ENCODE data around the gene OR1F1. TPM values are rescaled to one million over a fixed set of nuclear protein-coding genes. Genes with fewer than 3 reads are reported as not detected.

Gene OR1F1
- total and polyA plus RNA-seq, 9 of the 15 experiments (the other 6 are each of a cell fraction or from before 2014, with no cell fraction given): 0.15 to 0.61 (median 0.35) TPM; not detected in 3

GRCh38 chr16:3152277-3152990, 35.6 kb upstream of the OR1F1 start (continued):
- TF ChIP-seq, protein P1, sequence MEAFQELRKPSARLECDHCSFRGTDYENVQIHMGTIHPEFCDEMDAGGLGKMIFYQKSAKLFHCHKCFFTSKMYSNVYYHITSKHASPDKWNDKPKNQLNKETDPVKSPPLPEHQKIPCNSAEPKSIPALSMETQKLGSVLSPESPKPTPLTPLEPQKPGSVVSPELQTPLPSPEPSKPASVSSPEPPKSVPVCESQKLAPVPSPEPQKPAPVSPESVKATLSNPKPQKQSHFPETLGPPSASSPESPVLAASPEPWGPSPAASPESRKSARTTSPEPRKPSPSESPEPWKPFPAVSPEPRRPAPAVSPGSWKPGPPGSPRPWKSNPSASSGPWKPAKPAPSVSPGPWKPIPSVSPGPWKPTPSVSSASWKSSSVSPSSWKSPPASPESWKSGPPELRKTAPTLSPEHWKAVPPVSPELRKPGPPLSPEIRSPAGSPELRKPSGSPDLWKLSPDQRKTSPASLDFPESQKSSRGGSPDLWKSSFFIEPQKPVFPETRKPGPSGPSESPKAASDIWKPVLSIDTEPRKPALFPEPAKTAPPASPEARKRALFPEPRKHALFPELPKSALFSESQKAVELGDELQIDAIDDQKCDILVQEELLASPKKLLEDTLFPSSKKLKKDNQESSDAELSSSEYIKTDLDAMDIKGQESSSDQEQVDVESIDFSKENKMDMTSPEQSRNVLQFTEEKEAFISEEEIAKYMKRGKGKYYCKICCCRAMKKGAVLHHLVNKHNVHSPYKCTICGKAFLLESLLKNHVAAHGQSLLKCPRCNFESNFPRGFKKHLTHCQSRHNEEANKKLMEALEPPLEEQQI (IDR thresholded peaks at IDR 0.05): peak; percentile 79; the same call in 1 of the 2 replicates
- no peak for TF ChIP-seq MITF (IDR thresholded peaks at IDR 0.05)
- peak; percentile 58 for TF ChIP-seq ESRRA (IDR thresholded peaks at IDR 0.05; ENCODE audit: borderline replicate concordance, low read depth)
- TF ChIP-seq STAG1 (CRISPR knock-in tag; IDR thresholded peaks at IDR 0.05; ENCODE audit: borderline replicate concordance): 0 out of 2 replicates have a peak, but pooled peaks have one; percentile 13
- no peak for TF ChIP-seq HMG20A (CRISPR knock-in tag; conservative IDR thresholded peaks at IDR 0.05)
- peak; percentile 92; the same call in 1 of the 2 replicates for TF ChIP-seq CBFB (CRISPR knock-in tag; IDR thresholded peaks at IDR 0.05)
- TF ChIP-seq BHLHE40 (IDR thresholded peaks at IDR 0.05; ENCODE audit: low read length): peak; percentile 96
- TF ChIP-seq ETV6 (IDR thresholded peaks at IDR 0.05; ENCODE audit: borderline replicate concordance in 1 of 2, low read depth in 2 of 2, low read length in 1 of 2): peak in 1 of 2 experiments; percentile 51; a peak in 1 of 4 replicates
- no peak for TF ChIP-seq ETV6 (CRISPR knock-in tag; IDR thresholded peaks at IDR 0.05; ENCODE audit: borderline replicate concordance)
- TF ChIP-seq GTF2E2 (tag; IDR thresholded peaks at IDR 0.05): 0 out of 2 replicates have a peak, but pooled peaks have one; percentile 45
- TF ChIP-seq POLR2G (IDR thresholded peaks at IDR 0.05; ENCODE audit: low read depth, low read length): 0 out of 2 replicates have a peak, but pooled peaks have one; percentile 20
- peak; percentile 72; the same call in 1 of the 2 replicates for TF ChIP-seq SREBF1 (IDR thresholded peaks at IDR 0.05; ENCODE audit: borderline replicate concordance, low read depth, low read length)
- peak; percentile 51 for TF ChIP-seq HDAC2 (IDR thresholded peaks at IDR 0.05)
- no peak for TF ChIP-seq RFX1 (IDR thresholded peaks at IDR 0.05)
- TF ChIP-seq, protein P2, sequence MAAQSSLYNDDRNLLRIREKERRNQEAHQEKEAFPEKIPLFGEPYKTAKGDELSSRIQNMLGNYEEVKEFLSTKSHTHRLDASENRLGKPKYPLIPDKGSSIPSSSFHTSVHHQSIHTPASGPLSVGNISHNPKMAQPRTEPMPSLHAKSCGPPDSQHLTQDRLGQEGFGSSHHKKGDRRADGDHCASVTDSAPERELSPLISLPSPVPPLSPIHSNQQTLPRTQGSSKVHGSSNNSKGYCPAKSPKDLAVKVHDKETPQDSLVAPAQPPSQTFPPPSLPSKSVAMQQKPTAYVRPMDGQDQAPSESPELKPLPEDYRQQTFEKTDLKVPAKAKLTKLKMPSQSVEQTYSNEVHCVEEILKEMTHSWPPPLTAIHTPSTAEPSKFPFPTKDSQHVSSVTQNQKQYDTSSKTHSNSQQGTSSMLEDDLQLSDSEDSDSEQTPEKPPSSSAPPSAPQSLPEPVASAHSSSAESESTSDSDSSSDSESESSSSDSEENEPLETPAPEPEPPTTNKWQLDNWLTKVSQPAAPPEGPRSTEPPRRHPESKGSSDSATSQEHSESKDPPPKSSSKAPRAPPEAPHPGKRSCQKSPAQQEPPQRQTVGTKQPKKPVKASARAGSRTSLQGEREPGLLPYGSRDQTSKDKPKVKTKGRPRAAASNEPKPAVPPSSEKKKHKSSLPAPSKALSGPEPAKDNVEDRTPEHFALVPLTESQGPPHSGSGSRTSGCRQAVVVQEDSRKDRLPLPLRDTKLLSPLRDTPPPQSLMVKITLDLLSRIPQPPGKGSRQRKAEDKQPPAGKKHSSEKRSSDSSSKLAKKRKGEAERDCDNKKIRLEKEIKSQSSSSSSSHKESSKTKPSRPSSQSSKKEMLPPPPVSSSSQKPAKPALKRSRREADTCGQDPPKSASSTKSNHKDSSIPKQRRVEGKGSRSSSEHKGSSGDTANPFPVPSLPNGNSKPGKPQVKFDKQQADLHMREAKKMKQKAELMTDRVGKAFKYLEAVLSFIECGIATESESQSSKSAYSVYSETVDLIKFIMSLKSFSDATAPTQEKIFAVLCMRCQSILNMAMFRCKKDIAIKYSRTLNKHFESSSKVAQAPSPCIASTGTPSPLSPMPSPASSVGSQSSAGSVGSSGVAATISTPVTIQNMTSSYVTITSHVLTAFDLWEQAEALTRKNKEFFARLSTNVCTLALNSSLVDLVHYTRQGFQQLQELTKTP (IDR thresholded peaks at IDR 0.05; ENCODE audit: low read depth in 1 of 2, partially characterized antibody in 2 of 2): peak in 1 of 2 experiments; percentile 64
